Measurements from ENCODE around the gene CRAMP1. TPM values are rescaled to one million over a fixed set of nuclear protein-coding genes. Genes with fewer than 3 reads are reported as not detected.

The CRAMP1 gene
- total RNA-seq, 4 donors from 2014 or later: 5.2 to 9.9 (median 8.0) TPM

- no peaks in the 10 kb centered on the region for H3K9me3 ChIP-seq
- no peak overlapping the region for H3K27ac ChIP-seq
- H3K27me3 ChIP-seq: no peaks in the 10 kb centered on the region
- DNase-seq: no peak
- no peak for TF ChIP-seq POLR2A (IDR thresholded peaks at IDR 0.05)
- TF ChIP-seq, protein P1, sequence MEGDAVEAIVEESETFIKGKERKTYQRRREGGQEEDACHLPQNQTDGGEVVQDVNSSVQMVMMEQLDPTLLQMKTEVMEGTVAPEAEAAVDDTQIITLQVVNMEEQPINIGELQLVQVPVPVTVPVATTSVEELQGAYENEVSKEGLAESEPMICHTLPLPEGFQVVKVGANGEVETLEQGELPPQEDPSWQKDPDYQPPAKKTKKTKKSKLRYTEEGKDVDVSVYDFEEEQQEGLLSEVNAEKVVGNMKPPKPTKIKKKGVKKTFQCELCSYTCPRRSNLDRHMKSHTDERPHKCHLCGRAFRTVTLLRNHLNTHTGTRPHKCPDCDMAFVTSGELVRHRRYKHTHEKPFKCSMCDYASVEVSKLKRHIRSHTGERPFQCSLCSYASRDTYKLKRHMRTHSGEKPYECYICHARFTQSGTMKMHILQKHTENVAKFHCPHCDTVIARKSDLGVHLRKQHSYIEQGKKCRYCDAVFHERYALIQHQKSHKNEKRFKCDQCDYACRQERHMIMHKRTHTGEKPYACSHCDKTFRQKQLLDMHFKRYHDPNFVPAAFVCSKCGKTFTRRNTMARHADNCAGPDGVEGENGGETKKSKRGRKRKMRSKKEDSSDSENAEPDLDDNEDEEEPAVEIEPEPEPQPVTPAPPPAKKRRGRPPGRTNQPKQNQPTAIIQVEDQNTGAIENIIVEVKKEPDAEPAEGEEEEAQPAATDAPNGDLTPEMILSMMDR (IDR thresholded peaks at IDR 0.05): no peak
- peaks cover 5 to 27% (median 16%) of the 10 kb centered on the region in 3 donors for H3K4me1 ChIP-seq
- H3K36me3 ChIP-seq: peaks cover 0 to 38% (median 0%) of the 10 kb centered on the region in 3 donors
- 95 to 96% methylated on average over 4 to 10 of the region's 10 CpGs for WGBS, 2 donors
- H3K4me3 ChIP-seq: no peak overlapping the region
- intact Hi-C loops (cut with DNase I): no loop called here
Measured at GRCh38 chr16:1606774-1607173, 5.4 kb upstream of the CRAMP1 start.

- Histone ChIP-seq H3K4me1 (peaks cover 7 to 31% (median 20%) of the 10 kb centered on the region in 3 donors), H3K27me3 (no peaks in the 10 kb centered on the region), H3K9me3 (no peaks in the 10 kb centered on the region), H3K4me3 (no peak overlapping the region), H3K27ac (no peak overlapping the region), H3K36me3 (peaks cover 0 to 29% (median 0%) of the 10 kb centered on the region in 3 donors)
- no peak for TF ChIP-seq POLR2A (IDR thresholded peaks at IDR 0.05)
- TF ChIP-seq, protein P1 (IDR thresholded peaks at IDR 0.05): no peak
- intact Hi-C loops (cut with DNase I): no loop called here
- WGBS, 2 donors: 79 to 83% methylated on average over 6 of the region's 6 CpGs
- no peak for DNase-seq
Measured at GRCh38 chr16:1607971-1608370, 4.2 kb upstream of the CRAMP1 start.

- 0 to 13% methylated on average over 1 to 6 of the region's 90 CpGs for WGBS, 2 donors
- Histone ChIP-seq H3K27ac (peak overlapping the region; percentile 81 to 92 (median 86)), H3K36me3 (peaks cover 0 to 26% (median 0%) of the 10 kb centered on the region in 3 donors), H3K9me3 (no peaks in the 10 kb centered on the region), H3K4me1 (peaks cover 27 to 47% (median 33%) of the 10 kb centered on the region in 3 donors), H3K4me3 (peak overlapping the region; percentile 62 to 98 (median 88)), H3K27me3 (no peaks in the 10 kb centered on the region)
- intact Hi-C loops (cut with DNase I): loop anchor here (10.0 kb wide), 1 partner anchor 105 kb away; no protein-coding TSS in a partner anchor
- DNase-seq: no peak
- no peak for TF ChIP-seq POLR2A (IDR thresholded peaks at IDR 0.05)
- TF ChIP-seq, protein P1 (IDR thresholded peaks at IDR 0.05): peak in 1 of 6 experiments; percentile 5
Measured at GRCh38 chr16:1610071-1610898, 1.9 kb upstream of the CRAMP1 start.

- DNase-seq: no peak
- Histone ChIP-seq H3K27me3 (no peaks in the 10 kb centered on the region), H3K36me3 (peaks cover 0 to 22% (median 0%) of the 10 kb centered on the region in 3 donors), H3K4me3 (peak overlapping the region; percentile 62 to 98 (median 88)), H3K4me1 (peaks cover 29 to 54% (median 39%) of the 10 kb centered on the region in 3 donors), H3K9me3 (no peaks in the 10 kb centered on the region), H3K27ac (peak overlapping the region; percentile 81 to 92 (median 86))
- WGBS, 2 donors: 5 to 15% methylated on average over 11 to 17 of the region's 60 CpGs
- TF ChIP-seq, protein P1 (IDR thresholded peaks at IDR 0.05): peak in 2 of 6 experiments; percentile 1 to 3
- no peak for TF ChIP-seq POLR2A (IDR thresholded peaks at IDR 0.05)
- intact Hi-C loops (cut with DNase I): loop anchor here (10.0 kb wide), 1 partner anchor 104 kb away; no protein-coding TSS in a partner anchor
Measured at GRCh38 chr16:1610899-1611632, 1.1 kb upstream of the CRAMP1 start.
